Stomach (tissue), 19 donors: ENCODE measurements around the gene PERCC1. TPM values are rescaled to one million over a fixed set of nuclear protein-coding genes. Genes with fewer than 3 reads are reported as not detected.

ENCODE experiments used
- DNase-seq, 2 donors: peaks; one replicate each; pipeline versions ENCODE4 v3.0.0 to v3.0.0-alpha.2; 2013 to 2019
- H3K27ac ChIP-seq, 5 donors: fragments of 200-600 bp in 4 of 5; sonication (generic) in 4 of 5; one replicate each; pipeline ENCODE4 v1.5.1; 2013 to 2019; ENCODE audit warnings: mild to moderate bottlenecking in 1 of 5, moderate library complexity in 1 of 5
- H3K27me3 ChIP-seq, 3 donors: fragments of 200-600 bp; sonication (generic); one replicate each; pipeline ENCODE4 v1.5.1; 2017 to 2019; ENCODE audit warnings: mixed run types in 1 of 3
- H3K36me3 ChIP-seq, 4 donors: fragments of 200-600 bp; sonication (generic); 1 replicate in 3 of 4; 2 replicates in 1 of 4; pipeline ENCODE4 v1.5.1; 2016 to 2019
- H3K4me1 ChIP-seq, 4 donors: fragments of 200-600 bp; sonication (generic); one replicate each; pipeline ENCODE4 v1.5.1; 2016 to 2019
- H3K4me3 ChIP-seq, 4 donors: fragments of 200-600 bp; sonication (generic) in 3 of 4; one replicate each; pipeline ENCODE4 v1.5.1; 2016 to 2019; ENCODE audit warnings: mild to moderate bottlenecking in 1 of 4
- H3K9me3 ChIP-seq, 4 donors: fragments of 200-600 bp; sonication (generic); one replicate each; pipeline ENCODE4 v1.5.1; 2016 to 2019
- CTCF ChIP-seq, 7 experiments: fragments of 450-650 bp in 4 of 7; fragments of 200-600 bp in 3 of 7; sonication (generic) in 3 of 7; IDR thresholded peaks; one replicate each; pipeline ENCODE4 v1.5.1; 2016 to 2019; ENCODE audit warnings: antibody characterized with exemption in 7 of 7, control low read depth in 2 of 7, mild to moderate bottlenecking in 1 of 7
- EP300 ChIP-seq: sonication (generic); formaldehyde crosslinking; IDR thresholded peaks from one replicate; pipeline ENCODE4 v1.6.1; 2017; ENCODE audit warnings: antibody characterized with exemption
- POLR2A ChIP-seq, 4 donors: fragments of 450-650 bp; IDR thresholded peaks; one replicate each; pipeline ENCODE4 v1.6.1; 2016; ENCODE audit warnings: antibody characterized with exemption in 4 of 4, control low read depth in 2 of 4, mild to moderate bottlenecking in 1 of 4, moderate library complexity in 1 of 4
- POLR2AphosphoS5 ChIP-seq, 3 donors: sonication (generic); formaldehyde crosslinking; IDR thresholded peaks; one replicate each; pipeline ENCODE4 v1.6.1; 2016; ENCODE audit warnings: antibody characterized with exemption in 3 of 3
- WGBS, 5 donors: extraction: QIAGEN DNeasy Blood & Tissue Kit in 3 of 5; methylation state at CpG; one replicate each; pipeline versions ENCODE4 v1.1.5 to v1.1.7; 2013 to 2018; 5-methylcytosine and 5-hydroxymethylcytosine counted together
- intact Hi-C: fragments of 100-400 bp; cut with DNase I; formaldehyde crosslinking; loops from one replicate; pipeline ENCODE4 v1.15.1; 2023; ENCODE audit warnings: low total_unique reads
- long read RNA-seq, 10 donors: transcript quantifications; one replicate each; lab custom pipeline, GENCODE V29; 2026
- polyA plus RNA-seq, 3 donors: library from polyadenylated mRNA; stranded (reverse); fragments of 200-250 nt; gene quantifications; one replicate each; pipeline ENCODE4 v1.2.3, GENCODE V29; 2013
- total RNA-seq, 5 donors: library from RNA; depleted of rRNA; stranded (reverse); fragments of >200 nt; gene quantifications; one replicate each; pipeline versions ENCODE4 v1.1.0 to v1.2.3, GENCODE V29; 2014 to 2016
- donor health status: healthy with polysubstance abuse.
- donor health status: Bipolar disorder and iron deficiency.
- donor health status: healthy.

PERCC1 gene
- total RNA-seq (10 to 100 TPM in 1 of 5 donors, 1 to 10 TPM in 1, not detected in 3; 2.0 to 21.4 TPM), polyA plus RNA-seq (1 to 10 TPM in 1 of 3 donors, not detected in 2; 3.3 TPM)
- long read RNA-seq, donor 1 = 0 reads
- long read RNA-seq, donor 2, partial matches to known transcripts = 0 of 1 reads
- long read RNA-seq, donor 2, other reads (novel, unspliced or antisense) = 0 of 1 reads
- long read RNA-seq, donor 3, partial matches to known transcripts = 0 of 1 reads
- long read RNA-seq, donor 3, other reads (novel, unspliced or antisense) = 0 of 1 reads
- long read RNA-seq, donor 4 = 0 reads
- long read RNA-seq, donor 5 = 0 reads
- long read RNA-seq, donor 6, partial matches to known transcripts = 0 of 4 reads
- long read RNA-seq, donor 6, other reads (novel, unspliced or antisense) = 0 of 4 reads
- long read RNA-seq, donor 7, partial matches to known transcripts = 0 of 2 reads
- long read RNA-seq, donor 7, other reads (novel, unspliced or antisense) = 0 of 2 reads
- long read RNA-seq, donor 8, partial matches to known transcripts = 0 of 3 reads
- long read RNA-seq, donor 8, other reads (novel, unspliced or antisense) = 0 of 3 reads
- long read RNA-seq, donor 9 = 0 reads
- long read RNA-seq, donor 10 = 0 reads

GRCh38 chr16:1430759-1431496 is at the start of gene PERCC1:
Gene PERCC1 (plus strand): TSS chr16:1431078. CDS start chr16:1432594, 1,516 bp downstream.
- H3K27me3 ChIP-seq = peaks cover 0 to 30% (median 0%) of the 10 kb centered on the region in 3 donors
- WGBS, 5 donors = 30 to 59% (median 37%) methylated on average over 24 to 35 of the region's 35 CpGs
- peak in 2 of 7 experiments; percentile 18 to 44 for TF ChIP-seq CTCF (IDR thresholded peaks at IDR 0.05)
- TF ChIP-seq EP300 = no peak
- no peak for TF ChIP-seq POLR2A (IDR thresholded peaks at IDR 0.05)
- peak in 2 of 3 donors; percentile 30 to 53 for TF ChIP-seq POLR2AphosphoS5 (IDR thresholded peaks at IDR 0.05)
- intact Hi-C loops = no loop called here
- H3K36me3 ChIP-seq = no peaks in the 10 kb centered on the region
- H3K4me3 ChIP-seq = peak within 1 kb of the TSS in 2 of 4 donors; percentile 9 to 30
- peaks cover 14 to 39% (median 35%) of the 10 kb centered on the region in 4 donors for H3K4me1 ChIP-seq
- peak; percentile 79 to 86 for DNase-seq
- no peaks in the 10 kb centered on the region for H3K9me3 ChIP-seq
- H3K27ac ChIP-seq = peak within 1 kb of the TSS in 4 of 5 donors; percentile 6 to 53 (median 32)

DNA sequence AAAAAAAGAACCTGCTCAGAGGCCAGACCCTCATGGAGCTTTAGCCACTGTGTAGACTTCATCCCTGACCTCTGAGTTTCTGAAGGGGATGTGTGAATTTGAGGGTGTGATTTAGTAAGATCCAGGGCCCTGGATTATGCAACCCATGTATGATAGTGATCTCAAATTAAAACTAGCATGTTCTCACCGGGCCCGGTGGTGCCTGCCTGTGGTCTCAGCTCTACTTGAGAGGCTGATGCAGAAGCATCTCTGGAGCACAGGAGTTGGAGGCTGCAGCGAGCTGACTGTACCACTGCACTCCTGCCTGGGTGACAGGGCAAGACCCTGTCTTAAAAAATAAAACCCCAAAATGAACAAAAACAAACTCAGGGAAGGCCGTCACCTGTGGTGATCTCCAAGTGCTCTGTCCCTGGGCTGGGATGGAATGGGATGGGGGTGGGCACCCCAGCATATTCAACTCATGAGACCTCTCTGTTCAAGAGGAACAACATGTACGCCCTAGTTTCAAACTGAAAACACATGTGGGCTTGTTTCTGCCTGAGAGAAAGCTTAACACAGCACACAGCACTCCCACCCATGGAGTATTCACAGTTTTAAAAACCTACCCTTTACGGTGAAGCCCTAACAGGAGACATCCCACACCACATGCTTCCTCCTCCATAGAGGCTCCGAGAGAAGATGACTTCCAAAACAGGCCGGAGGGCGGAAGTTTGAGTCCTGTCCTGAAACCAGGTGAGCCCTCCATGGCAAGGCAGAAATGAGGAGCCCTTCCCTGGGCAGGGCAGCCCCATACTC is 49.1 kb upstream of the PERCC1 start:
- H3K27ac ChIP-seq = no peak overlapping the region
- TF ChIP-seq CTCF (IDR thresholded peaks at IDR 0.05) (no peak), POLR2AphosphoS5 (IDR thresholded peaks at IDR 0.05) (no peak), EP300 (no peak), POLR2A (IDR thresholded peaks at IDR 0.05) (no peak)
- intact Hi-C loops = no loop called here

DNA sequence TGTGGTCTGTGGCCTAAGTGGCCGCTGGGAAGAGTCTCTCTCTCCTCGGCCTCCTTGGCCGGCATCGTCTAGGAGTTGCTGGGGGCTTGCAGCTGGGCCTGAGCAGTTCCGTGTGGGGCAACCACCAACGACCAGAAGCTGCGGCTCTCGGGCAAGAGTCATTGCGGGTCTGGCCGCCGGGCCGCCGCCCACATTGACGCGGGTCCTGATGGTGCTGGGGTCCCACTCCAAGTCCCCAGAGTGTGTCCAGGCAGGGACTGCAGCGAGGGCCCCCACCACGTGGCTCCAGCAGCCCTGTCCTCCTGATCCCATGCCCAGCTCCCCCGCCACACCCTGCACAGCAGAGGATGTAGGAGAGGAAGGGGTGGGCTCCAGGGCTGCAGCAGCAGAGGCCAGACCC is 47.3 kb upstream of the PERCC1 start:
- Histone ChIP-seq H3K27me3 (no peaks in the 10 kb centered on the region), H3K36me3 (peaks cover 35 to 83% (median 74%) of the 10 kb centered on the region in 4 donors), H3K4me3 (no peak overlapping the region), H3K9me3 (no peaks in the 10 kb centered on the region), H3K27ac (no peak overlapping the region), H3K4me1 (peaks cover 15 to 19% (median 17%) of the 10 kb centered on the region in 4 donors)
- WGBS, 5 donors = 84 to 95% (median 93%) methylated on average over 8 to 18 of the region's 18 CpGs
- intact Hi-C loops = no loop called here
- TF ChIP-seq POLR2AphosphoS5 (IDR thresholded peaks at IDR 0.05) = no peak
- TF ChIP-seq POLR2A (IDR thresholded peaks at IDR 0.05) = no peak
- no peak for TF ChIP-seq EP300
- TF ChIP-seq CTCF (IDR thresholded peaks at IDR 0.05) = no peak
- DNase-seq = no peak

More for the DNA sequence above, 49.1 kb upstream of the PERCC1 start:
- Histone ChIP-seq H3K27me3 (no peaks in the 10 kb centered on the region), H3K36me3 (peaks cover 27 to 68% (median 61%) of the 10 kb centered on the region in 4 donors), H3K4me3 (no peak overlapping the region), H3K9me3 (no peaks in the 10 kb centered on the region), H3K4me1 (peaks cover 20 to 28% (median 27%) of the 10 kb centered on the region in 4 donors)
- DNase-seq = no peak
- WGBS, 5 donors = 86 to 96% (median 92%) methylated on average over 9 of the region's 9 CpGs
